Non-pigmented ciliary epithelial cell (primary cell): ENCODE measurements around the gene LANCL2.

Experiments
- DNase-seq: peaks from one replicate; pipeline ENCODE4 v3.0.0-alpha.2; 2010; ENCODE audit warnings: low read depth

Gene LANCL2

GRCh38 chr7:55438085-55438756 is 73.1 kb downstream of the LANCL2 start:
- no peak for DNase-seq

DNA sequence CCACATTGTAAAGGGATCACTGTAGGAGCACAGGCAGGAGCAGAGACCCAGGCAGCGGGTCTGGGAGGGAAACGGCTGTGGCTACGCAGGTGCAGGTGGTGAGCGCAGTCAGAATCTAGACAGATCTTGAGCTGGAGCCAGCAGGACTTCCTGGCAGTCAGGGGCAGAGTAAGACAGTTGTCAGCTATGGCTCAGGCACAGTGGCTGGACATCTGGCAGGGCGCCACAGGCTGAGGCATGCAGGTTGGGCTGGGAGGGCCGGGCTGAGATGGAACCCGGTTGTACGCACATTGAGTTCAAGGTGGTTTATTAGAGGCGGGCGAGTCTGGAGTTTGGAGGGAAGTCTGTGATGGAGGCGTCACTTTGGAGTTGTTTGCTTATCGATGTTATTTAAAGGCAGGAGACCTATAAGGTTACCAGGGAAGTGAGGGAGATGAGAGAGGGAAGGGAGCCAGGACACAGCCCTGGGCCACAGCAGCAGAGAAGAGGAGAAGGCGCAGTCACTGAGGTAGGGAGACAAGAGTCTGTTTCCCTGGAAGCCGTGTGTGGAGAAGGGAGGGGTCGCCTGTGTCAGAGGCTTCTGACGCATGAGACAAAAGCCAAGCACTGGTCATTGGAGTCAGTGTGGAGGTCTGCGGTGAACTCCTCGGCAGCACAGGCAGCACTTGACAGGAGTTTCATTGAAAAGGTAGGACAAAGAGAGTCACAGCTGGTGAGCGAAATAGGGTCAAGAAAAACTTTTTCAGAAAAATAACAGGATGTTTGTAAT is 73.8 kb downstream of the LANCL2 start:
- no peak for DNase-seq

DNA sequence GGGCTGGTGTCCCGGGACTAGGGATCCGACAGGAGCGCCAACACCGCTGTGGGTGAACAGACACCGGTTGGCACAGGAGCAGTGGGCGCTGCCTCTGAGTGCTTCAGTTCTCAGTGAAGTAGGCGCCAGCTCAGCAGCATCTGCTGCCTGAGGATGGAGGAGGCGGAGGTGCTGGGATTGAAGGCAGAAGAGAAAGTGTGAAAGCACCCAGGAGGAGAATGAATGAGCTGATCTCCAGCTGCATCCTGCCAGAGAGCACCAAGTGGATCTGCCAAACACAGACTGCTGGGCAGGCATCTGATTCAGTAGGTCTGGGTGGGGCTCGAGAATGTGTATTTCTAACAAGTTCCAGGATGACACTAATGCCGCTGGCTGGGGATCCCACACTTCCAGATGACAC is 74.5 kb downstream of the LANCL2 start:
- no peak for DNase-seq

GRCh38 chr7:55440040-55440690 is 75.0 kb downstream of the LANCL2 start:
- no peak for DNase-seq

DNA sequence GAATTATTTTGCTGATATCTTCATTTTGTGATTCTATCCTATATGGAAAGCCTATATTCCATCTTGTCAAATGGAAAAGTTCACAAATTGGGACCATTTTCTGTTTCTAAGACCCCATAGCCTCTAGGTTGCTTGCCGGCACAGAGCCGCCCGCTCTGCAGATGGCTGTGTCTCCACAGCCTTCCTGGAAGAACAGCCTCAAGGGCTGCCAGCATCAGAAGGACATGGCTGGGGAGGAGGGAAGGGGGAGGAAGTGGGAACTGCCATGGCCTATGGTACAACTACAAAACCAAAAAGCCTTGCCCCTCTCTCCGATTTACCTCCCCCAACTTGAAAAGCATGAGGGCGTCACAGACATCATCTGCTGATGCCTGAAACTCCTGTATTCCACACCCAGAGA is 75.9 kb downstream of the LANCL2 start:
- DNase-seq = no peak

- DNase-seq = peak; percentile 41
These were observed 76.8 kb downstream of the LANCL2 start for GRCh38 chr7:55441774-55442522.

DNA sequence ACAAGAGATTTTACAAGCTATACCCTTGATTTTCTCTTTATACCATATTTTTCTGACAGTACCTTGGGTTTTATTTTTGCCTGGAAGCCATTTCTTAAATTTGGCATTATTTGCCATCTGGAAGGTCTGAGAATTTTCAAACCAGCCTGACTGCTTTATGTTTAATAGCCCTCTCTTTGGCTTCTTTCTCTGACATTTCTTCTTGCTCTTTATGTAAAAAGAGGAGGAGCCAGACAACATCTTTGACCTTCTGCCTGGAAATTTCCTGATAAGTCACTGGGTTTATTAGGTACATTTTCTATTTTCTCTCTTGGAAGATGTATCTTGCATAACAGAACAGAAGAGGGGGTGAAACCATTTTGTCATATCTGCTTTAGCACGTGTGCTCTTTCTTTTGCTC is 79.6 kb downstream of the LANCL2 start:
- no peak for DNase-seq

GRCh38 chr7:55448526-55448925 is 83.4 kb downstream of the LANCL2 start:
- no peak for DNase-seq

GRCh38 chr7:55449205-55449991 is 84.3 kb downstream of the LANCL2 start:
- no peak for DNase-seq

DNA sequence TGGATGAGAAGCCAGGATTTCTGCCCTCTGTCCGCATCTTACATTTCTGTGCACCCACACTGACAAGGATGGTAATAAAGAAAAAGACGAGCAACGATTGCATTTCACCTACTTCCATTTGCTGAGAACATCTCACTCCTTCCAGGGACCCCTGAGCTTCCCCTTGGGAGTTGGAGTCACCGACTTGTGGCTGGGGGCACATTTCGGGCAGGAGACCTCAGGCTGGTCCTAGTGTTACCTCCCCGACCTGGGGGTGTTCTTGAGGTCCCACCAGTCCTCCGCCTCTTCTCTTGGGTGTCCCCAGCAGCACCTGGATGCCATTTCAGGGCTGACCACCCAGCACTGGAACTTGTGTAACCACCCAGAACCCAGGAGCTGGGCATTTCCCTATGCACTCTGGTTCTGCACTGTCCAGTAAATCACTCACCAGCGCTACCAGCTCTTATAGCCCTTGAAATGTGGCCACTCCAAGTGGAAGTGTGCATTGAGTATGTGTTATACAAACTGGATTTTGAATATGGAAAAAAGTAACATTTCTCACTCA is 84.9 kb downstream of the LANCL2 start:
- DNase-seq = no peak

DNA sequence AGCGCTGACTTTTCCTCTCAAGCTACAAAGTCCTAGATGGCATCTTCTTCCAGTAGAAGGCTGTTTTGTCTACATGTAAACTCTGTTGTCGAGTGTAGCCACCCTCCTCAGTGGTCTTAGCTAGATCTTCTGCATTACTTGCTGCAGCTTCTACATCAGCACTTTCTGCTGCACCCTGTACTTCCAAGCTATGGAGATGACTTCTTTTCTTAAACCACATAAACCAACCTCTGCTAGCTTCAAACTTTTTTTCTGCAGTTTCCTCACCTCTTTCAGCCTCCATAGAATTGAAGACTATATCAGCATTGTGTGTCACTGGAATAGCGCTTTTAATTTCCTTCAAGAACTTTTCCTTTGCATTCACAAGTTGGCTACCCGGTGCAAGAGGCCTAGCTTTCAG is 87.8 kb downstream of the LANCL2 start:
- no peak for DNase-seq

DNA sequence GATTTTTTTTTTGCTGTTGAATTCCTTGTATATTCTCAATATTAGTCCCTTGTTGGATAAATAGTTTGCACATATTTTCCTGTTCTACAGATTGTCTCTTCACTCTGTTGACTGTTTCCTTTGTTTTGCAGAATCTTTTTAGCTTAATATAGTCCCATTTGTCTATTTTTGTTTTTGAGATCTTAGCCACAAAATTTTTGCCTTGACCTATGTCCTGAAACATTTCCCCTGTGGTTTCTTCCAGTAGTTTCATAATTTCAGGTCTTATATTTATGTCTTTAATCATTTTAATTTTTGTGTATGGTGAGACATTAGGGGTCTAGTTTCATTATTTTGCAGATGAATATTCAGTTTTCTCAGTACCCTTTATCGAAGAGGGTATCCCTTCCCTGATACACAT is 92.7 kb downstream of the LANCL2 start:
- DNase-seq = no peak

GRCh38 chr7:55458351-55458750 is 93.2 kb downstream of the LANCL2 start:
- no peak for DNase-seq

GRCh38 chr7:55463686-55464262 is 98.6 kb downstream of the LANCL2 start:
- DNase-seq = no peak

- no peak for DNase-seq
These were observed 99.3 kb downstream of the LANCL2 start for GRCh38 chr7:55464422-55464821.

DNA sequence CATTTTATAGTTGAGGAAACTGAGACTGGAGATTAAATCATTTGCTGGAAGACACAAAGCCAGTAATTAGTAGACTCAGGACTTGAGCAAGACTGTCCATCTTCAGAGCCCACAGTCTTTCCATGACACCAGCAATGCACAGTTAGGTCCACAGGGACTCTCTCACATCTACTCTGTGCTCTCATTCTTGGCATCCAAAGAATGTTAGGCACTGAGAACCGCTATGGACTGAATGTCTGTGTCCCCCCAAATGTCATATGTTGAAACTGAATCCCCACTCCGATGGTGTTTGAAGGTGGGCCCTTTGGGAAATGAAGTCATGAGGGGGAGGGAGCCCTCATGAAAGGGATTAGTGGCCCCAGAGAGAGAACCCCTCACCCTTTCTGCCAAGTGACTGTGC is 100.6 kb downstream of the LANCL2 start:
- no peak for DNase-seq

DNA sequence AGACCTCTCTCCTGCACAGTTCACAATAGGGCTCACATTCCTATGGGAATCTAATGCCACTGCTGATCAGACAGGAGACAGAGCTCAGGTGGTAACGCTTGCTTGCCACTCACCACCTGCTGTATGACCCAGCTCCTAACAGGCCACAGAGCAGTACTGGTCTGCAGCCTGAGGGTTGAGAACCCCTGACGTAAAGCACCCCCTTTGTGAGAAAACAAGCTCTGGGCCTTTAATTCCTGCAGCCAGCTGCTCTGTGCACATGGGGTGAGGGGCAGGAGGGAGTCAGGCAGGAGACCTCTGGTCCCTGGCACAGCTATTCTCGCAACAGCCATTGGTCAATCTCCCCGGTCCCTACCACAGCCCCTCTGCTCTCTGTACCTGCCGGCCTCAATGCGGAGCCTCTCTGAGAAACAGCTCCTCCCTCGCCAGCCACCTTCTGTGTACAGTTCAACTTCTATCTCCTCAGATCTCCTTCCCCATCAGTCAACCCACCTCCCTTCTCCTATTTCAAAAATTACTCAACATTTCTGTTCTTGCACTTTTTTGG is 102.0 kb downstream of the LANCL2 start:
- no peak for DNase-seq

DNA sequence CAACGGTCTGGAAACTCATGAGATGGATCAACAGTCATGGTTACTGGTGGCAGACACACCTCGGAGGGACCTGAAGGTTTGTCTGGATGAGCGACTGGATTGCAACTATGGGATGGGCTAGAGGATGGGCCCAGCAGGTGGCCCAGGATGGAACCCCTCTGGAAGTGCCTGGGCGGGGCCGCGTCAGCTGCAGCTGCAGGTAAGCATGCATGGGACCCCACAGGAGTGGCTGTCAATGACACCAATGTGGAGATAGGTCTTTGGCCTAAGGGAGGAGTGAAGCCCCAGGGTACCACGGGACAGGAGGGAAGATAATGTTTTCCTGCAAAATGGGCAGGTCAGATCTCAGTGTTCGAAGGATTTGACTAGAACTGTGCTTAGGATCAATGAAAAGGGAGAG is 103.4 kb downstream of the LANCL2 start:
- no peak for DNase-seq

DNA sequence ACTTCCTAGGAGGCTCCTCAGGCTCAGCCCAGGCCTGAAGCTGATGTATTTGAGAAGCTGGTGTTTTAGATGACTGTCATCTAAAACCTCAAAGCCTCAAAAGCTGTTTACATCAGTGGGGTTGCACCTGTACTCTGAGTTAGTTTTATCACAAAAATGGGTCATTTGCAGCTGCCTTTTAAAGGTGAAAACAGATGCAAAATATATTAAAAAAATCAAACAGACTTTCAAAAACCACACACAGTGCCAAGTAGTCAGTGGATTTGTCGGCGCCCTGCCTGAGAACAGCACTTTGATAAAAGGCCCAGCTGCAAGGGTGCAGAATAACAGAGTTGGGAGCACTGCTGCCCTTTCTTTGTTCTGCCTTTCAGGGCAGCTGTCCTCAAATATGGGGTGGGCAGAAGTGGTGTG is 104.1 kb downstream of the LANCL2 start:
- no peak for DNase-seq

- no peak for DNase-seq
These were observed 104.6 kb downstream of the LANCL2 start for GRCh38 chr7:55469721-55470120.

GRCh38 chr7:55470261-55470660 is 105.1 kb downstream of the LANCL2 start:
- DNase-seq = no peak
